ENCODE measurements around the gene B4GALT7. TPM values are rescaled to one million over a fixed set of nuclear protein-coding genes. Genes with fewer than 3 reads are reported as not detected.
"Not testable (repeated sequence)": the region's sequence is repeated elsewhere in the genome, so short reads cannot be mapped to it uniquely, and the experiment has no call there.

B4GALT7 gene
- total RNA-seq, 4 donors from 2014 or later = 13.9 to 19.4 (median 17.4) TPM

DNA sequence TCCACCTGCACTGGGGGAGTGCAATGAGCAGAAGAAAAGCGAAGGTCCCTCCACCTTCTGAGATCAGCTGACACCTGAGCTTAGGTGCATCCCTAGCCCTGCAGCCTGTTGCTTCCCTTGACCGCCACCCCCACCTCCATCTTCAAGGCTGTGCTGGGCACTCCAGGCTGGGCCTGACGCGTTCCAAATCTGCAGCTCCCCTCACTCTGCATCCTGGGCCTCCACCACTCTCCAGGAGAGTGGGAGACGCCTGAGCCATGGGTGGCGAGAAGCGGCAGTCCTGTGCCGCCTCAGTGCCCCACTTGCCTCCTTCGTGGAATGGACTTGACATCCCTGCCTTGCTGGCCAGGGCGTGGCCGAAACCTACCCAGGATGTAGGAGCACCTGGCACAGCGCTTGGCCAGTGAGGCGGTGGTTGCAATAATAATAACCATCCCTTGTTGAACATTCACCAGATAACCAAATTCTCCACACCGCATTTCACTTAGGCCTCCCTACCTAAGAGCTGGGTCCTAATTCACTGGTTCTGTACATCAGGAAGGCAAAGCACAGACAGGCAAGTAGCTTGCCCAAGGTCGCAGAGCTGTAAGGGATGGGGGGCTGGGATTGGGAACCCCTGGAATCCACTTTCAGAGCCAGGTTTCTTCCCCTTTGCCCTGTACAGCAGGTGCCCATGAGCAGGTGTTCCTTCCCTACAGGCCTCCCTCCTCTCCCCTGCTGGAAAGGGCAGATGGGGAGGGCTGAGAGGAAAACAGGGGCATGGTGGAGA is 11.7 kb downstream of the B4GALT7 start:
- Histone ChIP-seq H3K4me3 (no peak overlapping the region), H3K27ac (no peak overlapping the region), H3K36me3 (peaks cover 23% of the 10 kb centered on the region), H3K27me3 (no peaks in the 10 kb centered on the region), H3K4me1 (peaks cover 14% of the 10 kb centered on the region), H3K9me3 (no peaks in the 10 kb centered on the region)
- 93% methylated on average over 8 of the region's 15 CpGs for WGBS
- TF ChIP-seq EP300 (IDR thresholded peaks at IDR 0.05) (no peak), POLR2A (IDR thresholded peaks at IDR 0.05) (no peak), POLR2AphosphoS5 (IDR thresholded peaks at IDR 0.05) (no peak)
- TF ChIP-seq, protein P1, sequence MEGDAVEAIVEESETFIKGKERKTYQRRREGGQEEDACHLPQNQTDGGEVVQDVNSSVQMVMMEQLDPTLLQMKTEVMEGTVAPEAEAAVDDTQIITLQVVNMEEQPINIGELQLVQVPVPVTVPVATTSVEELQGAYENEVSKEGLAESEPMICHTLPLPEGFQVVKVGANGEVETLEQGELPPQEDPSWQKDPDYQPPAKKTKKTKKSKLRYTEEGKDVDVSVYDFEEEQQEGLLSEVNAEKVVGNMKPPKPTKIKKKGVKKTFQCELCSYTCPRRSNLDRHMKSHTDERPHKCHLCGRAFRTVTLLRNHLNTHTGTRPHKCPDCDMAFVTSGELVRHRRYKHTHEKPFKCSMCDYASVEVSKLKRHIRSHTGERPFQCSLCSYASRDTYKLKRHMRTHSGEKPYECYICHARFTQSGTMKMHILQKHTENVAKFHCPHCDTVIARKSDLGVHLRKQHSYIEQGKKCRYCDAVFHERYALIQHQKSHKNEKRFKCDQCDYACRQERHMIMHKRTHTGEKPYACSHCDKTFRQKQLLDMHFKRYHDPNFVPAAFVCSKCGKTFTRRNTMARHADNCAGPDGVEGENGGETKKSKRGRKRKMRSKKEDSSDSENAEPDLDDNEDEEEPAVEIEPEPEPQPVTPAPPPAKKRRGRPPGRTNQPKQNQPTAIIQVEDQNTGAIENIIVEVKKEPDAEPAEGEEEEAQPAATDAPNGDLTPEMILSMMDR (IDR thresholded peaks at IDR 0.05) = no peak
- DNase-seq (ENCODE audit: low spot score in 2 of 2) = no peak

DNA sequence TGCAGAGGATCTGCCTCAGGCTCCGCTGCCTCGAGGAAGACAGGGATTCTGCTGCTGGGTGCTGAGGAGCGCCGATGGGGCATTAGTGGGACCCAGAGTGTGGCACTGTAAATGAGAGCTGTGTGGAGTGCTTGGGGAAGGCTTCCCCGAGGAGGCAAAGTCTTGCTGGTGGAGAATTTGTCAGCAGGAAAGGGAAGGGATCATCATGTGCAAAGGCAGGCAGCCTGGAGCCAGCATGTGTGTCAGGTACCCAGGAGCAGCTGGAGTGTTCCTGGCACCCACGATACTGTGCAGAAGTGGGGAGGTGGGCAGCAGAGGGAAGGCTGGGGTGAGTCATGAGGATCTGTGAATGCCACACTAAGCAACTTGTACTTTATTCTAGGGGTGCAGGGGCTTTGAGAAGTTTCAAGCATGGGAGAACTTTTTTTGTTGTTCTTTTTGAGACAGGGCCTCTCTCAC is 12.3 kb downstream of the B4GALT7 start:
- WGBS = 84% methylated on average over 6 of the region's 6 CpGs
- no peaks in the 10 kb centered on the region for H3K9me3 ChIP-seq
- H3K4me1 ChIP-seq = peaks cover 10% of the 10 kb centered on the region
- peaks cover 25% of the 10 kb centered on the region for H3K36me3 ChIP-seq
- DNase-seq (ENCODE audit: low spot score in 2 of 2) = no peak
- H3K4me3 ChIP-seq = no peak overlapping the region
- TF ChIP-seq EP300 (IDR thresholded peaks at IDR 0.05) (no peak), POLR2AphosphoS5 (IDR thresholded peaks at IDR 0.05) (no peak), POLR2A (IDR thresholded peaks at IDR 0.05) (no peak)
- TF ChIP-seq, protein P1 (IDR thresholded peaks at IDR 0.05) = no peak
- no peak overlapping the region for H3K27ac ChIP-seq
- no peaks in the 10 kb centered on the region for H3K27me3 ChIP-seq

DNA sequence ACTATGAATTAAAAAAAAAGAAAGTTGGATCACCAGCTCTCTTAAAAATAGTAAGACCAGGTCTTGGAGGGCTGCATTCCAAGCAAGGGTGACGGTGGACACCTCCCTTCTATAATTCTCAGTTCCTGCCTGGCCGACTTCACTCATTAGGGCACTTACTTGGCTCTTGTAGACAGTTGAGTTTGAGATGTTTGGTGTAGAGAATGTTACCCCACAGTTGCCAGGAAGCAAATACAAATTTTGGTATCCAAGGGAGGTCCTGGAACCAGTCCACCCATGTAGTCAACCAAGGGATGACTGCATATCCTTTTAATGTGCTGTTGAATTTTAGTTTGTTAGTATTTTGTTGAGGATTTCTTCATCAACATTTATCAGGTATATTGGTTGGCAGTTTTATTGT is 20.6 kb downstream of the B4GALT7 start:
- DNase-seq (ENCODE audit: low spot score in 2 of 2) = no peak
- no peaks in the 10 kb centered on the region for H3K27me3 ChIP-seq
- H3K9me3 ChIP-seq = no peaks in the 10 kb centered on the region
- H3K27ac ChIP-seq = no peak overlapping the region
- no peaks in the 10 kb centered on the region for H3K4me1 ChIP-seq
- peaks cover 74% of the 10 kb centered on the region for H3K36me3 ChIP-seq
- TF ChIP-seq, protein P1 (IDR thresholded peaks at IDR 0.05) = no peak
- no peak for TF ChIP-seq POLR2A (IDR thresholded peaks at IDR 0.05)
- TF ChIP-seq EP300 (IDR thresholded peaks at IDR 0.05) = no peak
- no peak for TF ChIP-seq POLR2AphosphoS5 (IDR thresholded peaks at IDR 0.05)
- no peak overlapping the region for H3K4me3 ChIP-seq
- WGBS = 43% methylated on average over 2 of the region's 2 CpGs

DNA sequence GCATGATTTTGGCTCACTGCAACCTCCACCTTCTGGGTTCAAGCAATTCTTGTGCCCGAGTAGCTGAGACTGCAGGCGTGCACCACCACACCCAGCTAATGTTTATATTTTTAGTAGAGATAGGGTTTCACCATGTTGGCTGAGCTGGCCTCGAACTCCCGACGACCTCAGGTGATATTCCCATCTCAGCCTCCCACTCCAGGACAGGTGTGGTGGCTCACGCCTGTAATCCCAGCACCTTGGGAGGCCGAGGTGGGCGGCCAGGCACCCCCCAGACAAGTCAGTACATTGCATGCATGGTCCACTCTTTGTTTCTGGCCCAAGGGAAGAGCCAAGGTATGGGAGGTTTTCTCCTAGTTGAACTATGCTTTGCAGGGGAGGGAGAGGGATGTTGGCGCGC is 24.2 kb downstream of the B4GALT7 start:
- 95% methylated on average over 10 of the region's 10 CpGs for whole genome bisulfite sequencing
- H3K27ac ChIP-seq; H3K4me3 ChIP-seq; DNase-seq (ENCODE audit: low spot score in 2 of 2); H3K27me3 ChIP-seq; H3K9me3 ChIP-seq; H3K4me1 ChIP-seq: not testable (repeated sequence)
- peaks cover 55% of the 10 kb centered on the region for H3K36me3 ChIP-seq

DNA sequence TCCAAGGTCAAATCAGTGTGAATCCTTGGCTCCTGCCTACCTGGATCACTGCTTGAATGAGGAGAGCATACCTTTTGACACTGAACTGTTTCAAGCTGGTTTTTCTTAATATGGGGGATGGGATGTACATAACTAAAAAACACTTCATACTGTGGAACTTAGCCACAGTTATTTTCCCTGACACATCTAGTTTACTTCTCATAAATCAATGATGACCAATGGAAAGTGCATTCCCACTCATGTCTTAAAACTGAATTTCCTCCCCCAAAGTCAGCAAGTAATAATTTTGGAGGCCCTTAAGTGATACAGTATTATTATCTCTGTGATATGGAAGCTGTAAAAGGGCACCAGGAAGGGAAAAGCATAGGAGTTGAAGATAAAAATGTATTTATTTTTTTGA is 30.3 kb downstream of the B4GALT7 start:
- H3K4me1 ChIP-seq; H3K27ac ChIP-seq; H3K4me3 ChIP-seq; H3K9me3 ChIP-seq; H3K27me3 ChIP-seq; DNase-seq (ENCODE audit: low spot score in 2 of 2): not testable (repeated sequence)
- peaks cover 14% of the 10 kb centered on the region for H3K36me3 ChIP-seq

DNA sequence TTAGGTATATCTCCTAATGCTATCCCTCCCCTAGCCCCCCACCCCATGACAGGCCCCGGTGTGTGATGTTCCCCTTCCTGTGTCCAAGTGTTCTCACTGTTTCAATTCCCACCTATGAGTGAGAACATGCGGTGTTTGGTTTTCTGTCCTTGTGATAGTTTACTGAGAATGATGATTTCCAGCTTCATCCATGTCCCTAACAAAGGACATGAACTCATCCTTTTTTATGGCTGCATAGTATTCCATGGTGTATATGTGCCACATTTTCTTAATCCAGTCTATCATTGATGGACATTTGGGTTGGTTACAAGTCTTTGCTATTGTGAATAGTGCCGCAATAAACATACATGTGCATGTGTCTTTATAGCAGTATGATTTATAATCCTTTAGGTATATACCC is 35.0 kb downstream of the B4GALT7 start:
- H3K4me1 ChIP-seq; H3K9me3 ChIP-seq; H3K36me3 ChIP-seq; H3K27me3 ChIP-seq; H3K27ac ChIP-seq; H3K4me3 ChIP-seq; DNase-seq (ENCODE audit: low spot score in 2 of 2): not testable (repeated sequence)
- WGBS = 95% methylated on average over 3 of the region's 3 CpGs

DNA sequence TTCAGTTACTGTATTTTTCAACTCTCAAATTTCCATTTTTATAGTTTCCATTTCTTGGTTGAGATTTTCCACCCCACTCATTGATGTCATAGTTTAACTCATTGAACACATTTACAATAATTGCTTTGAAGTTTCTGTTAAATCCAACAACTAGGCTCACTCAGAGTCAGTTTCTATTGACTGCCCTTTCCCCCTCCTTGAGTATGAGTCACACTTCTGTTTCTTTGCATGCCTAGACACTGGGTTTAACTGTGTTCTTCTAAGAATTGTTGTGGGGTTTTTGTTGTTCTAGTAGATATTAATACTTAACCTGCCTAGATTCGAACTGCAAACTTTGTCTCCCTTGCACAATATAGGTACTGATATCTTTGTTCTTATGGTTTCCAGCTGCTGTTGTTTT is 45.5 kb downstream of the B4GALT7 start:
- WGBS = 100% methylated on average over 1 of the region's 1 CpG
- not testable (repeated sequence) for H3K36me3 ChIP-seq; H3K27ac ChIP-seq; H3K4me1 ChIP-seq; H3K9me3 ChIP-seq; DNase-seq (ENCODE audit: low spot score in 2 of 2); H3K4me3 ChIP-seq; H3K27me3 ChIP-seq

DNA sequence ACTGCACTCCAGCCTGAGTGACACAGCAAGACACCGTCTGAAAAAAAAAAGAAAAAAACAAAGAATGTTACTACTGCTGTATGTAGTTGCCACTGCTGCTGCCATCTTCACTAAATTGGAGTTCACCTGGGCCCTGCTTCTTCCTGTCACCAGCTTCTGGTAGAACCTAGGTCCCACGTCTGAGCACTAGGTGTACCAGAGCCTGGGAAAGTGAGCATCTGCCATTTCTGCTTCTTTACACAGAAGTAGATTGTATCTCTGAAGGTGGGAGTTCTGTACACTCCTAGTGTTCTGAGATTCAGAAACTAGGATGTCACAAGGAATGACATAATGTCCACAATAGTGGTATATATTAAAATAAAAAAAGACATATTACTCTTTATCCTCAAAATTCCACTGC is 51.3 kb downstream of the B4GALT7 start:
- not testable (repeated sequence) for H3K4me3 ChIP-seq; DNase-seq (ENCODE audit: low spot score in 2 of 2); H3K27me3 ChIP-seq; H3K4me1 ChIP-seq; H3K36me3 ChIP-seq; H3K27ac ChIP-seq; H3K9me3 ChIP-seq
- 92% methylated on average over 2 of the region's 2 CpGs for WGBS

DNA sequence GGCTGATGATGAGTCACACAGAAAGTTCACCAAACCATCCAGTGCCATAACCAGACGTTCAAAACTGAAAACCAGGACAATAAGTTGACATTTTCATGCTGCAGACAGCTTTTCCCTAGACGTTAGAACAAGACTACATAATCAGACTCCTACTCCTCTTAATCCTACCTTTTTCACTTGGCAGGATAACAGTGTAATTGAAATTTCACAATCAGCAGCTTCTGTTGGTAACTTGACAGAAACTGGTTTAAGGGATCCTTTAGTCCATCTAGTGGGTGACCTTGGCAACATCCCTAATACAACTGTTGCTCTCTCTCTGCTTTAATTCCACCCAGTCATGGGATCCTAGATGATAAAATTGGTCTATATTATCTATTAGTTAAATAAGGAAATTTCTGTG is 57.9 kb downstream of the B4GALT7 start:
- H3K36me3 ChIP-seq; DNase-seq (ENCODE audit: low spot score in 2 of 2); H3K9me3 ChIP-seq; H3K27ac ChIP-seq; H3K4me3 ChIP-seq; H3K4me1 ChIP-seq; H3K27me3 ChIP-seq: not testable (repeated sequence)
- WGBS = 17% methylated on average over 2 of the region's 2 CpGs

DNA sequence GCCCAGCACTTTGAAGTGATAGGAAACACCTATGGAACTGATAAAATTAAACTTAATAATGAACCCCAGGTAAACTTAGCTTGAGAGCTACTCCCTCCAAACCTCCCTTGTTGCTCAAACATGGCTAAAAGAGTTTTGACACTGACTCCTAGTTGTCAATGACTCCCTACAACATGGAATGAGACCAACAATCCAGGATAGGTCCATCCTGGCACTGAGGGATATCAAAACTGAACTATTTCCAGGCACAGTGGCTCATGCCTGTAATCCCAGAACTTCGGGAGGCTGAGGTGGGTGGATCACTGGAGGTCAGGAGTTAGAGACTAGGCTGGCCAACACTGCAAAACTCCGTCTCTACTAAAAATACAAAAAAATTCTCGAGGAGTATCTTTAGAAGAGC is 58.6 kb downstream of the B4GALT7 start:
- H3K27ac ChIP-seq, H3K27me3 ChIP-seq: not testable (repeated sequence)
- 91% methylated on average over 3 of the region's 3 CpGs for WGBS

More for the DNA sequence above, 58.6 kb downstream of the B4GALT7 start:
- H3K36me3 ChIP-seq; DNase-seq (ENCODE audit: low spot score in 2 of 2); H3K9me3 ChIP-seq; H3K4me3 ChIP-seq; H3K4me1 ChIP-seq: not testable (repeated sequence)
